SK-N-SH treated with all-trans-retinoic acid at 6 μM for 48 hours (cell line): Measurements from ENCODE around the gene HTT-AS.

Experiments used
- ATAC-seq: fragments of 200-7000 bp; cut with Tn5 transposase; 3 replicates; pipeline ENCODE4 v1.9.1; 2020; ENCODE audit warnings: mild to moderate bottlenecking, moderate library complexity
- ARNTL ChIP-seq: fragments of 450-650 bp; formaldehyde crosslinking; IDR thresholded peaks from 2 replicates; pipeline ENCODE4 v1.5.0; 2020; ENCODE audit warnings: low read depth, mild to moderate bottlenecking, moderate library complexity, borderline replicate concordance
- BACH2 ChIP-seq: fragments of 250-450 bp; sonication (Bioruptor Pico); IDR thresholded peaks from 2 replicates; pipeline ENCODE4 v1.9.0; 2021; ENCODE audit warnings: mild to moderate bottlenecking, borderline replicate concordance
- CSDC2 ChIP-seq: fragments of 250-450 bp; sonication (Bioruptor Pico); IDR thresholded peaks from 2 replicates; pipeline ENCODE4 v1.5.0; 2020; ENCODE audit warnings: mild to moderate bottlenecking, moderate library complexity
- ESRRG ChIP-seq: fragments of 250-450 bp; sonication (Bioruptor Pico); IDR thresholded peaks from 2 replicates; pipeline ENCODE4 v1.6.1; 2021; ENCODE audit warnings: mild to moderate bottlenecking
- GLIS3 ChIP-seq: fragments of 250-450 bp; sonication (Bioruptor Pico); IDR thresholded peaks from 2 replicates; pipeline ENCODE4 v1.5.0; 2020; ENCODE audit warnings: mild to moderate bottlenecking, moderate library complexity
- ISL1 ChIP-seq: fragments of 250-450 bp; sonication (Bioruptor Pico); IDR thresholded peaks from 2 replicates; pipeline ENCODE4 v2.1.2; 2022; ENCODE audit warnings: mild to moderate bottlenecking, moderate library complexity
- OSR1 ChIP-seq: fragments of 250-450 bp; sonication (Bioruptor Pico); IDR thresholded peaks from 2 replicates; pipeline ENCODE4 v1.8.0; 2022; ENCODE audit warnings: moderate library complexity, mild to moderate bottlenecking, inconsistent platforms
- PPARA ChIP-seq: fragments of 250-450 bp; sonication (Bioruptor Pico); IDR thresholded peaks from 2 replicates; pipeline ENCODE4 v1.5.0; 2020; ENCODE audit warnings: mild to moderate bottlenecking, borderline replicate concordance
- RARB ChIP-seq: fragments of 250-450 bp; sonication (Bioruptor Pico); IDR thresholded peaks from 2 replicates; pipeline ENCODE4 v1.8.0; 2021; ENCODE audit warnings: mild to moderate bottlenecking, moderate library complexity
- TCF4 ChIP-seq: fragments of 250-450 bp; sonication (Bioruptor Pico); IDR thresholded peaks from 2 replicates; pipeline ENCODE4 v1.8.0; 2021; ENCODE audit warnings: mild to moderate bottlenecking, moderate library complexity, borderline replicate concordance
- TOX ChIP-seq: fragments of 250-450 bp; sonication (Bioruptor Pico); IDR thresholded peaks from 2 replicates; pipeline ENCODE4 v1.8.0; 2021; ENCODE audit warnings: mild to moderate bottlenecking, moderate library complexity, borderline replicate concordance
- ZC3H10 ChIP-seq: fragments of 250-450 bp; sonication (Bioruptor Pico); IDR thresholded peaks from 2 replicates; pipeline ENCODE4 v1.5.1; 2021; ENCODE audit warnings: mild to moderate bottlenecking, moderate library complexity
- ZFP3 ChIP-seq: fragments of 250-450 bp; sonication (Bioruptor Pico); IDR thresholded peaks from 2 replicates; pipeline ENCODE4 v1.5.0; 2020; ENCODE audit warnings: mild to moderate bottlenecking, moderate library complexity
- ZFP30 ChIP-seq: fragments of 450-650 bp; formaldehyde crosslinking; IDR thresholded peaks from 2 replicates; pipeline ENCODE4 v1.5.0; 2022; ENCODE audit warnings: mild to moderate bottlenecking, moderate library complexity
- ZNF565 ChIP-seq: fragments of 450-650 bp; formaldehyde crosslinking; conservative IDR thresholded peaks from 2 replicates; pipeline ENCODE4 v1.5.0; 2020; ENCODE audit warnings: low read depth, mild to moderate bottlenecking, moderate library complexity
- ZNF70 ChIP-seq: fragments of 450-650 bp; formaldehyde crosslinking; IDR thresholded peaks from 2 replicates; pipeline ENCODE4 v1.5.0; 2020; ENCODE audit warnings: mild to moderate bottlenecking, moderate library complexity
- ZNF8 ChIP-seq: fragments of 450-650 bp; formaldehyde crosslinking; IDR thresholded peaks from 2 replicates; pipeline ENCODE4 v1.5.0; 2020; ENCODE audit warnings: mild to moderate bottlenecking, moderate library complexity
- TF ChIP-seq, protein P1 (sequence below): fragments of 250-450 bp; sonication (Bioruptor Pico); IDR thresholded peaks from 2 replicates; pipeline ENCODE4 v1.5.0; 2020; ENCODE audit warnings: mild to moderate bottlenecking, moderate library complexity
- TF ChIP-seq, protein P2 (sequence below): fragments of 250-450 bp; sonication (Bioruptor Pico); IDR thresholded peaks from 2 replicates; pipeline ENCODE4 v1.5.1; 2020; ENCODE audit warnings: low read depth, mild to moderate bottlenecking, moderate library complexity
- TF ChIP-seq, protein P3 (sequence below): fragments of 250-450 bp; sonication (Bioruptor Pico); IDR thresholded peaks from 2 replicates; pipeline ENCODE4 v1.5.1; 2021; ENCODE audit warnings: mild to moderate bottlenecking, moderate library complexity
- TF ChIP-seq, protein P4 (sequence below): fragments of 250-450 bp; sonication (Bioruptor Pico); IDR thresholded peaks from 2 replicates; pipeline ENCODE4 v1.8.0; 2021; ENCODE audit warnings: low read depth, mild to moderate bottlenecking, moderate library complexity, borderline replicate concordance
- TF ChIP-seq, protein P5 (sequence below): fragments of 250-450 bp; sonication (Bioruptor Pico); IDR thresholded peaks from 2 replicates; pipeline ENCODE4 v1.8.0; 2020; ENCODE audit warnings: mild to moderate bottlenecking, moderate library complexity, borderline replicate concordance

The HTT-AS gene

DNA sequence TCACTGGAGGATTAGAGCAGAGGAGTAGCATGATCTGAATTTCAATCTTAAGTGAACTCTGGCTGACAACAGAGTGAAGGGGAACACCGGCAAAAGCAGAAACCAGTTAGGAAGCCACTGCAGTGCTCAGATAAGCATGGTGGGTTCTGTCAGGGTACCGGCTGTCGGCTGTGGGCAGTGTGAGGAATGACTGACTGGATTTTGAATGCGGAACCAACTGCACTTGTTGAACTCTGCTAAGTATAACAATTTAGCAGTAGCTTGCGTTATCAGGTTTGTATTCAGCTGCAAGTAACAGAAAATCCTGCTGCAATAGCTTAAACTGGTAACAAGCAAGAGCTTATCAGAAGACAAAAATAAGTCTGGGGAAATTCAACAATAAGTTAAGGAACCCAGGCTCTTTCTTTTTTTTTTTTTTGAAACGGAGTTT, 5.4 kb upstream of the HTT-AS start:
- TF ChIP-seq, protein P1, sequence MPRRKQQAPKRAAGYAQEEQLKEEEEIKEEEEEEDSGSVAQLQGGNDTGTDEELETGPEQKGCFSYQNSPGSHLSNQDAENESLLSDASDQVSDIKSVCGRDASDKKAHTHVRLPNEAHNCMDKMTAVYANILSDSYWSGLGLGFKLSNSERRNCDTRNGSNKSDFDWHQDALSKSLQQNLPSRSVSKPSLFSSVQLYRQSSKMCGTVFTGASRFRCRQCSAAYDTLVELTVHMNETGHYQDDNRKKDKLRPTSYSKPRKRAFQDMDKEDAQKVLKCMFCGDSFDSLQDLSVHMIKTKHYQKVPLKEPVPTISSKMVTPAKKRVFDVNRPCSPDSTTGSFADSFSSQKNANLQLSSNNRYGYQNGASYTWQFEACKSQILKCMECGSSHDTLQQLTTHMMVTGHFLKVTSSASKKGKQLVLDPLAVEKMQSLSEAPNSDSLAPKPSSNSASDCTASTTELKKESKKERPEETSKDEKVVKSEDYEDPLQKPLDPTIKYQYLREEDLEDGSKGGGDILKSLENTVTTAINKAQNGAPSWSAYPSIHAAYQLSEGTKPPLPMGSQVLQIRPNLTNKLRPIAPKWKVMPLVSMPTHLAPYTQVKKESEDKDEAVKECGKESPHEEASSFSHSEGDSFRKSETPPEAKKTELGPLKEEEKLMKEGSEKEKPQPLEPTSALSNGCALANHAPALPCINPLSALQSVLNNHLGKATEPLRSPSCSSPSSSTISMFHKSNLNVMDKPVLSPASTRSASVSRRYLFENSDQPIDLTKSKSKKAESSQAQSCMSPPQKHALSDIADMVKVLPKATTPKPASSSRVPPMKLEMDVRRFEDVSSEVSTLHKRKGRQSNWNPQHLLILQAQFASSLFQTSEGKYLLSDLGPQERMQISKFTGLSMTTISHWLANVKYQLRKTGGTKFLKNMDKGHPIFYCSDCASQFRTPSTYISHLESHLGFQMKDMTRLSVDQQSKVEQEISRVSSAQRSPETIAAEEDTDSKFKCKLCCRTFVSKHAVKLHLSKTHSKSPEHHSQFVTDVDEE (CRISPR knock-in tag), result no peak
- TF ChIP-seq ZNF8 (CRISPR knock-in tag), result no peak
- TF ChIP-seq, protein P2, sequence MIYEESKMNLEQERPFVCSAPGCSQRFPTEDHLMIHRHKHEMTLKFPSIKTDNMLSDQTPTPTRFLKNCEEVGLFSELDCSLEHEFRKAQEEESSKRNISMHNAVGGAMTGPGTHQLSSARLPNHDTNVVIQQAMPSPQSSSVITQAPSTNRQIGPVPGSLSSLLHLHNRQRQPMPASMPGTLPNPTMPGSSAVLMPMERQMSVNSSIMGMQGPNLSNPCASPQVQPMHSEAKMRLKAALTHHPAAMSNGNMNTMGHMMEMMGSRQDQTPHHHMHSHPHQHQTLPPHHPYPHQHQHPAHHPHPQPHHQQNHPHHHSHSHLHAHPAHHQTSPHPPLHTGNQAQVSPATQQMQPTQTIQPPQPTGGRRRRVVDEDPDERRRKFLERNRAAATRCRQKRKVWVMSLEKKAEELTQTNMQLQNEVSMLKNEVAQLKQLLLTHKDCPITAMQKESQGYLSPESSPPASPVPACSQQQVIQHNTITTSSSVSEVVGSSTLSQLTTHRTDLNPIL (CRISPR knock-in tag), result no peak
- TF ChIP-seq ZNF70 (CRISPR knock-in tag), result no peak
- TF ChIP-seq, protein P3, sequence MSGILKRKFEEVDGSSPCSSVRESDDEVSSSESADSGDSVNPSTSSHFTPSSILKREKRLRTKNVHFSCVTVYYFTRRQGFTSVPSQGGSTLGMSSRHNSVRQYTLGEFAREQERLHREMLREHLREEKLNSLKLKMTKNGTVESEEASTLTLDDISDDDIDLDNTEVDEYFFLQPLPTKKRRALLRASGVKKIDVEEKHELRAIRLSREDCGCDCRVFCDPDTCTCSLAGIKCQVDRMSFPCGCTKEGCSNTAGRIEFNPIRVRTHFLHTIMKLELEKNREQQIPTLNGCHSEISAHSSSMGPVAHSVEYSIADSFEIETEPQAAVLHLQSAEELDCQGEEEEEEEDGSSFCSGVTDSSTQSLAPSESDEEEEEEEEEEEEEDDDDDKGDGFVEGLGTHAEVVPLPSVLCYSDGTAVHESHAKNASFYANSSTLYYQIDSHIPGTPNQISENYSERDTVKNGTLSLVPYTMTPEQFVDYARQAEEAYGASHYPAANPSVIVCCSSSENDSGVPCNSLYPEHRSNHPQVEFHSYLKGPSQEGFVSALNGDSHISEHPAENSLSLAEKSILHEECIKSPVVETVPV (CRISPR knock-in tag), result no peak
- no peak for TF ChIP-seq ISL1 (CRISPR knock-in tag)
- no peak for TF ChIP-seq ZFP3 (CRISPR knock-in tag)
- TF ChIP-seq ESRRG, result no peak
- no peak for TF ChIP-seq ZFP30
- no peak for TF ChIP-seq OSR1 (CRISPR knock-in tag)
- TF ChIP-seq CSDC2 (CRISPR knock-in tag), result no peak
- no peak for TF ChIP-seq TOX (CRISPR knock-in tag)
- TF ChIP-seq GLIS3 (CRISPR knock-in tag), result no peak
- ATAC-seq, result no peak

DNA sequence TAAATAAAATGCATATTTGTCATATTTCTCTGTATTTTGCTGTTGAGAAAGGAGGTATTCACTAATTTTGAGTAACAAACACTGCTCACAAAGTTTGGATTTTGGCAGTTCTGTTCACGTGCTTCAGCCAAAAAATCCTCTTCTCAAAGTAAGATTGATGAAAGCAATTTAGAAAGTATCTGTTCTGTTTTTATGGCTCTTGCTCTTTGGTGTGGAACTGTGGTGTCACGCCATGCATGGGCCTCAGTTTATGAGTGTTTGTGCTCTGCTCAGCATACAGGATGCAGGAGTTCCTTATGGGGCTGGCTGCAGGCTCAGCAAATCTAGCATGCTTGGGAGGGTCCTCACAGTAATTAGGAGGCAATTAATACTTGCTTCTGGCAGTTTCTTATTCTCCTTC, 3.5 kb upstream of the HTT-AS start:
- TF ChIP-seq ZFP30, result no peak
- TF ChIP-seq ZC3H10 (CRISPR knock-in tag), result no peak
- TF ChIP-seq BACH2 (CRISPR knock-in tag), result no peak
- TF ChIP-seq TCF4 (CRISPR knock-in tag), result no peak
- no peak for TF ChIP-seq ZFP3 (CRISPR knock-in tag)
- TF ChIP-seq PPARA (CRISPR knock-in tag), result no peak
- no peak for TF ChIP-seq RARB
- TF ChIP-seq ISL1 (CRISPR knock-in tag), result no peak
- TF ChIP-seq, protein P2 (CRISPR knock-in tag), result no peak
- TF ChIP-seq, protein P4, sequence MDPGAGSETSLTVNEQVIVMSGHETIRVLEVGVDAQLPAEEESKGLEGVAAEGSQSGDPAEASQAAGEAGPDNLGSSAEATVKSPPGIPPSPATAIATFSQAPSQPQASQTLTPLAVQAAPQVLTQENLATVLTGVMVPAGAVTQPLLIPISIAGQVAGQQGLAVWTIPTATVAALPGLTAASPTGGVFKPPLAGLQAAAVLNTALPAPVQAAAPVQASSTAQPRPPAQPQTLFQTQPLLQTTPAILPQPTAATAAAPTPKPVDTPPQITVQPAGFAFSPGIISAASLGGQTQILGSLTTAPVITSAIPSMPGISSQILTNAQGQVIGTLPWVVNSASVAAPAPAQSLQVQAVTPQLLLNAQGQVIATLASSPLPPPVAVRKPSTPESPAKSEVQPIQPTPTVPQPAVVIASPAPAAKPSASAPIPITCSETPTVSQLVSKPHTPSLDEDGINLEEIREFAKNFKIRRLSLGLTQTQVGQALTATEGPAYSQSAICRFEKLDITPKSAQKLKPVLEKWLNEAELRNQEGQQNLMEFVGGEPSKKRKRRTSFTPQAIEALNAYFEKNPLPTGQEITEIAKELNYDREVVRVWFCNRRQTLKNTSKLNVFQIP (CRISPR knock-in tag), result no peak
- TF ChIP-seq TOX (CRISPR knock-in tag), result no peak
- TF ChIP-seq, protein P1 (CRISPR knock-in tag), result no peak
- TF ChIP-seq OSR1 (CRISPR knock-in tag), result no peak
- TF ChIP-seq ZNF8 (CRISPR knock-in tag), result no peak
- no peak for ATAC-seq

DNA sequence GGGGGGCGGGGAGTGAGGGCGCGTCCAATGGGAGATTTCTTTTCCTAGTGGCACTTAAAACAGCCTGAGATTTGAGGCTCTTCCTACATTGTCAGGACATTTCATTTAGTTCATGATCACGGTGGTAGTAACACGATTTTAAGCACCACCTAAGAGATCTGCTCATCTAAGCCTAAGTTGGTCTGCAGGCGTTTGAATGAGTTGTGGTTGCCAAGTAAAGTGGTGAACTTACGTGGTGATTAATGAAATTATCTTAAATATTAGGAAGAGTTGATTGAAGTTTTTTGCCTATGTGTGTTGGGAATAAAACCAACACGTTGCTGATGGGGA, 1.3 kb upstream of the HTT-AS start:
- no peak for ATAC-seq
- no peak for TF ChIP-seq ZNF70 (CRISPR knock-in tag)
- no peak for TF ChIP-seq ARNTL
- TF ChIP-seq, protein P5, sequence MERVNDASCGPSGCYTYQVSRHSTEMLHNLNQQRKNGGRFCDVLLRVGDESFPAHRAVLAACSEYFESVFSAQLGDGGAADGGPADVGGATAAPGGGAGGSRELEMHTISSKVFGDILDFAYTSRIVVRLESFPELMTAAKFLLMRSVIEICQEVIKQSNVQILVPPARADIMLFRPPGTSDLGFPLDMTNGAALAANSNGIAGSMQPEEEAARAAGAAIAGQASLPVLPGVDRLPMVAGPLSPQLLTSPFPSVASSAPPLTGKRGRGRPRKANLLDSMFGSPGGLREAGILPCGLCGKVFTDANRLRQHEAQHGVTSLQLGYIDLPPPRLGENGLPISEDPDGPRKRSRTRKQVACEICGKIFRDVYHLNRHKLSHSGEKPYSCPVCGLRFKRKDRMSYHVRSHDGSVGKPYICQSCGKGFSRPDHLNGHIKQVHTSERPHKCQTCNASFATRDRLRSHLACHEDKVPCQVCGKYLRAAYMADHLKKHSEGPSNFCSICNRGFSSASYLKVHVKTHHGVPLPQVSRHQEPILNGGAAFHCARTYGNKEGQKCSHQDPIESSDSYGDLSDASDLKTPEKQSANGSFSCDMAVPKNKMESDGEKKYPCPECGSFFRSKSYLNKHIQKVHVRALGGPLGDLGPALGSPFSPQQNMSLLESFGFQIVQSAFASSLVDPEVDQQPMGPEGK (CRISPR knock-in tag), result no peak
- TF ChIP-seq RARB, result no peak
- no peak for TF ChIP-seq ISL1 (CRISPR knock-in tag)
- TF ChIP-seq BACH2 (CRISPR knock-in tag), result no peak
- no peak for TF ChIP-seq ZNF565 (CRISPR knock-in tag)
- no peak for TF ChIP-seq ZNF8 (CRISPR knock-in tag)
- TF ChIP-seq ZC3H10 (CRISPR knock-in tag), result no peak
- no peak for TF ChIP-seq TCF4 (CRISPR knock-in tag)
- TF ChIP-seq OSR1 (CRISPR knock-in tag), result no peak
- no peak for TF ChIP-seq GLIS3 (CRISPR knock-in tag)
- TF ChIP-seq ZFP3 (CRISPR knock-in tag), result no peak
